Adrenal gland (tissue), 5 donors: ENCODE results near the gene METTL26.

Experiments used
- POLR2A ChIP-seq, 2 donors: fragments of 450-650 bp; IDR thresholded peaks; one replicate each; pipeline ENCODE4 v1.6.1; 2017; ENCODE audit warnings: antibody characterized with exemption in 2 of 2, mild to moderate bottlenecking in 2 of 2, moderate library complexity in 1 of 2
- TF ChIP-seq, protein P1 (sequence below), 6 experiments: fragments of 450-650 bp in 4 of 6; fragments of 200-600 bp in 2 of 6; sonication (generic) in 1 of 6; IDR thresholded peaks; 1 replicate in 5 of 6; 2 replicates in 1 of 6; pipeline versions ENCODE4 v1.5.1 to v1.8.0; 2016 to 2021; ENCODE audit warnings: antibody characterized with exemption in 6 of 6, mild to moderate bottlenecking in 2 of 6, moderate library complexity in 1 of 6
- donor health status: DM: no; HTN: no; CAD: no.

DNA sequence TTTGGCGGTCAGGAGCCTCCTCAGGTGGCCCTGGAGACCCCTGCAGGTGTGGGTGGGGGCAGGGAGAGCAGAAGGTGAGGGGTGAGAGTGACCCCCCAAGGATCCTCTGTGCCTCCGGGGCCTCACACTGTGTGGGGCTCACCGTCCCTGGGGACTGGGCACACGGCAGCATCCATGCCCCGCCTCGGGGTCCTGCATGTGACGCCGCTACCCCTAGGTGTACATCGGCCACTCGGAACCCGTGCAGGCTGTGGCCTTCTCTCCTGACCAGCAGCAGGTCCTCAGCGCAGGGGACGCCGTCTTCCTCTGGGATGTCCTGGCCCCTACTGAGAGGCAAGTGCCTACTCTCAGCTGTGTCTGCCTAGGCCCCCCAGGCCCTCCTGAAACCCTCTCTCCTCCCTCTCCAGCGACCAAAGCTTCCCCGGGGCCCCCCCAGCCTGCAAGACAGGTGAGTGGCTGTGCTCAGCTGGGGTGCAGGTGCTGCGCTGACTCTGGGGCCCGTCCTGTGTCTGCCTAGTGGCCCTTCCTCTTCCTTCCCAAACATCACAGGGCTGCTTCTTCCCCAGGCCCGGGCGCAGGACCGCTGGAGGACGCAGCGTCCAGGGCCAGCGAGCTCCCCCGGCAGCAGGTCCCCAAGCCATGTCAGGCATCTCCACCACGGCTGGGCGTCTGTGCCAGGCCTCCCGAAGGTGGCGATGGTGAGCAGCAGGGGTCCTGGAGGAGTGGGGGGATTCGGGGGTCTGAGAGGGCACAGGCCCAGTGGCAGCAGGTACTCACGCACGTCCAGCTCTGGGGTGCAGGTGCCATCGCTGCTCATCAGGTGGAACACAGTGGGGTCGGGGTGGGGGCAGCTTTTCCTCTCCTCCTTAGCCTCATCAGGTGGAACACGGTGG is 22.8 kb upstream of the METTL26 start:
- TF ChIP-seq, protein P1, sequence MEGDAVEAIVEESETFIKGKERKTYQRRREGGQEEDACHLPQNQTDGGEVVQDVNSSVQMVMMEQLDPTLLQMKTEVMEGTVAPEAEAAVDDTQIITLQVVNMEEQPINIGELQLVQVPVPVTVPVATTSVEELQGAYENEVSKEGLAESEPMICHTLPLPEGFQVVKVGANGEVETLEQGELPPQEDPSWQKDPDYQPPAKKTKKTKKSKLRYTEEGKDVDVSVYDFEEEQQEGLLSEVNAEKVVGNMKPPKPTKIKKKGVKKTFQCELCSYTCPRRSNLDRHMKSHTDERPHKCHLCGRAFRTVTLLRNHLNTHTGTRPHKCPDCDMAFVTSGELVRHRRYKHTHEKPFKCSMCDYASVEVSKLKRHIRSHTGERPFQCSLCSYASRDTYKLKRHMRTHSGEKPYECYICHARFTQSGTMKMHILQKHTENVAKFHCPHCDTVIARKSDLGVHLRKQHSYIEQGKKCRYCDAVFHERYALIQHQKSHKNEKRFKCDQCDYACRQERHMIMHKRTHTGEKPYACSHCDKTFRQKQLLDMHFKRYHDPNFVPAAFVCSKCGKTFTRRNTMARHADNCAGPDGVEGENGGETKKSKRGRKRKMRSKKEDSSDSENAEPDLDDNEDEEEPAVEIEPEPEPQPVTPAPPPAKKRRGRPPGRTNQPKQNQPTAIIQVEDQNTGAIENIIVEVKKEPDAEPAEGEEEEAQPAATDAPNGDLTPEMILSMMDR (IDR thresholded peaks at IDR 0.05): no peak
- no peak for TF ChIP-seq POLR2A (IDR thresholded peaks at IDR 0.05)
